GOT3 (cell line): ENCODE data around the gene ACTN3.

Experiments used
- DNase-seq: peaks from one replicate; lab custom pipeline; 2025; ENCODE audit warnings: mixed read lengths; lab: John Stamatoyannopoulos, UW

Gene ACTN3

GRCh38 chr11:66545701-66546367 lies 869 bp upstream of the ACTN3 start, which contains the start of gene ZDHHC24:
Gene ZDHHC24 (minus strand): TSS chr11:66546048. CDS start chr11:66546003, 45 bp downstream.
- peak; percentile 93 for DNase-seq

- DNase-seq = no peak
Measured at GRCh38 chr11:66546966-66547661, 411 bp downstream of the ACTN3 start.

DNA sequence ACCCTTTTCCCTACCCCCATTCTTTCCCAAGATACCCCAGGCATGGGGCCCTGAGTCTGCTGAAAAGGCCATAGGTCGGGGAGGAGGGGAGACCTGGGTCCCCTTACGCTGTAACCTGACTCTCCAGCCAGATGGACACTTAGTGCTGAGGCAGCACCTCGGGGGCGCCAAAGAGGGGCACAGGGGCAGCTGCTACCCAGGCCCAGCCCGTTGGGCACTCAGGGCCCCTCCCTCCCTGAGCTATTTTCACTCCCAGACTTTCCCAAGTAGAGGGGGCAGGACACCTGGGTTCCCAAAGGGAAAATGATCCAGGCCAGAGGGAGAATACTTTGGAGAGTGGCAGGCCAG lies 933 bp downstream of the ACTN3 start:
- no peak for DNase-seq

GRCh38 chr11:66548041-66548440 lies 1.3 kb downstream of the ACTN3 start:
- no peak for DNase-seq

DNA sequence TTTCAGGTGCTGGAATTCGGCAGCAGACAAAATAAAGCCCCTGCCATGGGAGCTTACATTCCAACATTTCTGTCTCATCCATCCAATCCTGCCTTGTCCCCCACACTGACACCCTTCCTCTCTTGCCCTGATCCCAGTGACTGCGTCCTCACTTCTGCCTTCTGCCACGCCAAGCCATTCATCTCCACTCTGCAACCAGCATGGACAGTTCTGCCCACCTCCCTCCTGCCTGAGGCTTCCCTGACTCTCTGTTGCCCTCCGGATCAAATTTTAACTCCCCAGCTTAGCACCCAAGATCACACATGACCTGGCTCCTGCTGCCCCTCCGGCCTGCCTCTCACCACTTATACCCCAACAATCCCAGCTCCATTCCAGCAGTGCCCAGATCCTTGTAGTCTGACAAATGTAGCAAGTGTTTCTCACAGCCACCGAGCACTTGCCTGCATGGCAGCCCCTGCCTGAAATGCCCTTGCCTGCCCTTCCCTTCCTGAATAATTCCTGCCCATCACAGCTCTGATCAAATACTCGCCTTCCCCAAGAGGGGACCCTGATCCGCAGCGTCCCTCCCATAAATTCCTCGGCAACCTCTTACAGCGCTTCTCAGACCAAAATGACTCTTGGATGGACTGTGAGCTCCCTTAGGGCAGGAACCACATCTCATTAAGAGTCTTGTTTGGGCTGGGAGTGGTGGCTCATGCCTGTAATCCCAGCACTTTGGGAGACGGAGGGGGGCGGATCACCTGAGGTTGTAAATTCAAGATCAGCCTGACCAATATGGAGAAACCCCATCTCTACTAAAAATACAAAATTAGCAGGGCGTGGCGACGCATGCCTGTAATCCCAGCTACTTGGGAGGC lies 2.3 kb downstream of the ACTN3 start:
- DNase-seq = no peak

GRCh38 chr11:66549696-66550095 lies 3.0 kb downstream of the ACTN3 start:
- DNase-seq = no peak

- no peak for DNase-seq
Measured at GRCh38 chr11:66550887-66551286, 4.2 kb downstream of the ACTN3 start.

DNA sequence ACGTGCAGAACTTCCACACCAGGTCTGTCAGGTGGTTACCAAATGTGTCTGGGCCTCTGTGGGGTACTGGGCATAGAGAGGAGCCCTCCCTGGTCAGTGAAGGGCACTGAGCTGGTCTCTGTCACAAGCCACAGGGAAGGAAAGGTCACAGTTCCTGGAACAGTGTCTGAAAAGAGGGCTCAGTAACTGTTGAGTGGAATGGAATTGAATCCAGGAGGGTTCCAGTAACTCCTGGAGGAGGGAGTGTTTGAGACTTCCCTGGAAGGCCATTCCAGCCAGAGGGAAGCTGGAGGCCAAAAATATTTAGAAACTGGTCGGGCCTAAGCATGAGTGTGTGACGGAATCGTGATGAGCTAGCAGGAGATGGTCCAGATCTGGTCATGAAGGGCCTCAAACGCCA lies 7.9 kb downstream of the ACTN3 start:
- no peak for DNase-seq

DNA sequence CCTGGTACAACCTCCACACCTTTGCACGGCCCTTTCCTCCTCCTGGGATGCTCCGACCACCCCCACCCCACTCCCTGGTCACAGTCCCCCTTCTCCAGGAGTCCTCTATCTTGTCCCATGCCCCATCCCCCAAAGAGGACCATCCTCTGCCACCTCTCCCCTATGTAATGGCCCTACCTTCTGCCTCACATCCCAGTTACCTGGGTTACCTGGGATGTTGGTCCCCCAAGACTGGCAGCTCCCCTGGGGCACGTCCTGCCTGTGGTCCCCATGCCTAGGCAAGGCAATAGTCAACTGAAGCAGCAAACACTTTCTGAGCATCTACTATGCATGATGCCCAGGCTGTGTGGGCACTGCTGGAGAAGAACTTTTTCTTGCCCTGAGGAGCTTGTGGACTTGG lies 8.7 kb downstream of the ACTN3 start:
- DNase-seq = no peak

DNA sequence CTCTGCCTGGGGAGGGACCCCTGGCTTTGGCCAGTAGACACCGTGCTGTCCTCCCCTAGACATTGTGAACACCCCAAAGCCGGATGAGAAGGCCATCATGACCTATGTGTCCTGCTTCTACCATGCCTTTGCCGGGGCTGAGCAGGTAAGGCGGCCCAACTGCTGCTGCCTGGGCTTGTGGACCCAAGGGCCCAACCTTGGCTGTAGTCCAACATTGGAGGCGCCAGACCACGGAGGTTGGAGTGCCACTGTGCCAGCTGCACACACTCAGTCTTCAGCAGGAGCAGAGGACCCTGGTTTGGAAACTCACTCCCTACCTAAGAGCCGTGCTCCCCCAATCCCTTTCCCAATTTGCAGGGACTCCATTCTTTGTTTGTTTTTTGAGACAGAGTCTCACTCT lies 9.4 kb downstream of the ACTN3 start:
- no peak for DNase-seq

- no peak for DNase-seq
Measured at GRCh38 chr11:66557733-66558326, 11.1 kb downstream of the ACTN3 start.

GRCh38 chr11:66559142-66559865 lies 12.6 kb downstream of the ACTN3 start:
- no peak for DNase-seq

GRCh38 chr11:66559866-66560676 lies 13.4 kb downstream of the ACTN3 start:
- no peak for DNase-seq

DNA sequence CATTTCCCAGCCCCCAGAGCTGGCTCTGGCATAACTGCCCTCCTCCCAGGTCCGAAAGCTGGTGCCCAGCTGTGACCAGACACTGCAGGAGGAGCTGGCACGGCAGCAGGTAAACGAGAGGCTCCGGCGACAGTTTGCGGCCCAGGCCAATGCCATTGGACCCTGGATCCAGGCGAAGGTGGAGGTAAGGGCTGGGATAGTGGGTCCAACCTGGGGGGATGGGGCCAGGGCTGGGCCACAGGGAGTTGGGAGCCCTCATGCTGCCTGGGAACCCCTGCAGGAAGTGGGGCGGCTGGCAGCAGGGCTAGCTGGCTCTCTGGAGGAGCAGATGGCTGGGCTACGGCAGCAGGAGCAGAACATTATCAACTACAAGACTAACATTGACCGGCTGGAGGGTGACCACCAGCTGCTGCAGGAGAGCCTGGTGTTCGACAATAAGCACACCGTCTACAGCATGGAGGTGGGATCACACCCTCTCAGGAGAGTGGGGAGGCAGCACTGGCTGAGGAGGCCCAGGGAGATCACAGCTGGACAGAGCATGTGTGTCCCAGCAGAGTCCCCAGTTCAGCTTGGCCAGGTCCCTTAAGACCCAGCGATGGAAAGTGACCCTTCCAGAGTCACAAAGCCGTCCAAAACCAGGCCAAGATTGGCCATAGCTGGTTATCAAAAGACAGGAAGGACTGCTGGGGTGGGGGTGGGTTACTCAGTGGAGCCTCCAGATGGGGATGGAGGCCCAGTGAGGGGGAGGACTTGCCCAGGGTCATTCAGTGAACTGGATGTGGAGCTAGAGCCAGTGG lies 14.7 kb downstream of the ACTN3 start:
- no peak for DNase-seq

- no peak for DNase-seq
Measured at GRCh38 chr11:66561975-66562248, 15.2 kb downstream of the ACTN3 start.

DNA sequence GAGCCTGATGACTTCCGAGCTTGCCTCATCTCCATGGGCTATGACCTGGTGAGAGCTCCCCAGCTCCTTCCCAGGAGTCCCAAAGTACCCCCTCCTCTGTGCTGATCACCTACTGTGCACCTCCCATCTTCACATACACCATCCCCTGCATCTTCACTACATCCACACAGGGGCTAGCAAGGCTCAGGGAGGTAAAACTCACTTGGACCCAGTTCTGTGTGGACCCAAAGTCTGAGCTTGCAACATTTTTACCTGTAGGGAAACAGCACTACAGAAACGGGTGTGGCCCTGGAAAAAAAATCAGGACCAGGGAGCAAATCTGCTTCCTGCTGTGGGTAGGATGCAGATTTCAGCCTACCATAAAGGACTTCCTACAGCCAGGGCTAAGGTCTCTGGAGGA lies 15.6 kb downstream of the ACTN3 start:
- no peak for DNase-seq

DNA sequence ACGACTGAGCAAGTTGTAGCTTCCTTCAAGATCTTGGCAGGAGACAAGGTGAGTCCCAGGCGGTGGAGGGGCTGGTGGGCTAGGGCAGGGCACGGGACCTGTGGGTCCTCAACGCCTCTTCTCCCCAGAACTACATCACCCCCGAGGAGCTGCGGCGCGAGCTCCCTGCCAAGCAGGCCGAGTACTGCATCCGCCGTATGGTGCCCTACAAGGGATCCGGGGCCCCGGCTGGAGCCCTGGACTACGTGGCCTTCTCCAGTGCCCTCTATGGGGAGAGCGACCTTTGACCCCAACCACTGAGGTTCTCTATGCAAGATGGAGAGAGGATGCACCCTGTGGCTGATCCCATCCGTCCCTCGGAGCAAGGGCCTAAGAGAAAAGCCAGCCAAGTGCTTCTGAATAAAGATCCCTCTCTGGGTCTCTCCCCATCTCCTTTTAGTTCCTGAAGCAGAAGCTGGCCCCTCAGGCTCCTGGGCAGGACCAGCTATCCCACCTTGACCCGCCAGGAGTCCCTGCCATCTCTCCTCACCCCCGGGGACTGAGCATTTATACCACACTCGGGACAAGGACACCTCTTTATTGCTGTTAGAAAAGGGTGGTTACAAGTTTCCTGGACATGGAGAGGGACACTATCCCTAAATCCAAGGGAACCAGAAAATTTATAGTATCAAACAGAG lies 16.3 kb downstream of the ACTN3 start:
- DNase-seq = no peak

DNA sequence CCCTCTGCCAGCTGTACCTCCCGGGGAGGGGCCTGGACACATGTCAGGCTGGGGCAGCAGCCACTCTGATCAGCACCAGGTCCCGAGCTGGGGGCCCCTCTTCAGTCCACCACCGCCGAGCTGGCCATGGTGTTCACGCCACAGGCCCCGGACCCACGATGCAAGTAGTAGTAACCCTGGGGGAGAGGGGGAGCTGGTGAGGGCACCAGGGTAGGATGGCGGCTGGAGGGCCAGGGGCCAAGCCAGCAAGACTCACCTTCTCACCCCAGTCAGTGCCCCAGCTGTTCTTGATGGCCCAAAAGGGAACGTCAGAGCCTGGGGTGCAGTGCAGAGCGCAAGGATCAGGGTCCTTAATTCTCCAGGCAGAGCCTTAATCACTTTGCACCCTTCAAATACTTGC lies 17.1 kb downstream of the ACTN3 start:
- DNase-seq = no peak

DNA sequence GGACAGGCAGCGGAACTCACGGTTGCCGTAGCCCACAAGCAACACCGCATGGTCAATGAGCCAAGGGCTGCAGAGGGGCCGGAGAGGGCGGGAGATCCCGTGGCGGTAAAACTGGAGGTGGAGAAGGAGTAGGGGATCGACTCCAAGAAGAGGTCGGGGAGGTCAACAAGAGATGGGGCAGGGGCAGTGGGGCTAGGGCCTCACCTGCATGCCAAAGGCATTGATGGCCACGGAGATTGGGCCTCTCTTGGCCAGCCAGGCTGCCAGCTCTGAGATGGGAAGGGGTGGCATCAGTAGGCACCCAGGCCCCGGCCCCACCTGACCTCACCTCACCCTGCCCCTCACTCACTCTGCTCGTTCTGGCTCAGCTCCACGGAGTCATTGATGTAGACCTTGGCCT lies 17.8 kb downstream of the ACTN3 start:
- no peak for DNase-seq

GRCh38 chr11:66564984-66565383 lies 18.3 kb downstream of the ACTN3 start:
- DNase-seq = no peak
